ENCODE data around the gene UPK1A.
"Not testable (repeated sequence)": the region's sequence is repeated elsewhere in the genome, so short reads cannot be mapped to it uniquely, and the experiment has no call there.

The UPK1A gene

DNA sequence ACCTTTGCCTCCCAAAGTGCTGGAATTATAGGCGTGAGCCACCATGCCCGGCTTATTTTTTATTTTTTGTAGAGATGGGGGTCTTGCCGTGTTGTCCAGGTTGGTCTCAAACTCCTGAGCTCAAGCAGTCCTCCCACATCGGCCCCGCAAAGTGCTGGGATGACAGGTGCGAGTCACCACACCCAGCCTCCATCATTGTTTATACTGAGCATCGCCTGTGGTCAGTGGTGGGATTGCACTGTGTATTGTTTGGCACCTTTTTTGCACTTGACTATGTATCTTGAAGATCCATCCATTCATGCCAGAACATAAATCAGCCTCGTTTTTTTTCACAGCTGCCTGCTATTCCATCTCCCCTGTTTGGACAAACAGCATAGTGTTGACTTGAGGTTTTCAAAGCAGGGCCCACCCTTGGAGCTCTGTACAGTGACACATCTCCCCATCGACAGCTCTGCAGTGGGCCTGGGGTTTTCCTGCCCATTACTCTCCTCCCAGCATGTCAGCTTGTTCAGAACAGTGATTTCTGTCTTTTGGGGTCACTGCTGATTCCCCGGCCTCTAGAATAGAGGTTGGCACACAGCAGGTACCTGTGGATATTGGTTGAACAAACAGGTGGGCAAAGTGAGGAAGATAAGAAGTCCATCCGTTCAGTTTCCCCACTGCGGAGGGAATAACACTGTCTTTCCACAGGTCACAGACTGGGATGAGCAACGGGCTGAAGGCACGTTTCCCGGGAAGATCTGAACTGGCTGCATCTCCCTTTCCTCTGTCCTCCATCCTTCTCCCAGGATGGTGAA is 8.2 kb upstream of the UPK1A start:
- Mint-ChIP-seq H3K4me1 (ENCODE audit: low read depth) (no peaks in the 10 kb centered on the region), H3K27me3 (no peaks in the 10 kb centered on the region), H3K4me3 (no peak overlapping the region), H3K36me3 (ENCODE audit: low read depth) (peaks cover 69% of the 10 kb centered on the region), H3K9me3 (no peaks in the 10 kb centered on the region), H3K27ac (no peak overlapping the region)

DNA sequence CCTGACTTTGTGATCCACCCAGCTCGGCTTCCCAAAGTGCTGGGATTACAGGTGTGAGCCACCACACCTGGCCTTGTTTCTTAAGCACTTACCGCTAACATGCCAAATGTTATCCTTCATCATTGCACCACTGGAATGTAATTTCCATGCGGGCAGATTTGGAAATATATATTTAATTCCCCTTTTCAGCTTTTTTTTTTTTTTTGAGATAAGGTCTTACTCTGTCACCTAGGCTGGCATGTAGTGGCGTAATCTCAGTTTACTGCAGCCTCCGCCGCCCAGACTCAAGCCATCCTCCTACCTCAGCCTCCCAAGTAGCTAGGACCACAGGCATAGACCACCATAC is 4.3 kb upstream of the UPK1A start:
- H3K9me3 Mint-ChIP-seq, result no peaks in the 10 kb centered on the region
- no peak overlapping the region for H3K4me3 Mint-ChIP-seq
- no peaks in the 10 kb centered on the region for H3K4me1 Mint-ChIP-seq (ENCODE audit: low read depth)
- no peaks in the 10 kb centered on the region for H3K27me3 Mint-ChIP-seq
- peaks cover 49% of the 10 kb centered on the region for H3K36me3 Mint-ChIP-seq (ENCODE audit: low read depth)
- H3K27ac Mint-ChIP-seq, result no peak overlapping the region

DNA sequence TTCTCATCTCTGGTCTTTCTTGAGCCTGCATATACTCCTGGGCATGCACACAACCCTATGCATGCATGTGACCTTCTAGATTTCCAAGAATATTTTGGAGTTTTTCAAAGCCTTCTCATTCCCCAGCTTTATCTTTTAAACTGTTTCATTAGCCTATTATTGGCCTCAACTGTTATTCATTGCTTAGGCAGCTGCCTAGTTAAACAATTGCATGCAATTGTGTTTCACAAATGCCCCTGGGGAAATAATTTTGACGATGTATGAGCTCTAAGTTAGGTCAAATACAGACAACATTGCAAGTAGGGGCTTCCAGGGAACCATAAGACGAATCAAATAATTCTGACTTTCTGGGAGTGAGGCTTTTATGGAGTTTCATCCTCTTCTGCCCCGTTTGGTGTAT is 2.3 kb upstream of the UPK1A start:
- Mint-ChIP-seq H3K4me1 (ENCODE audit: low read depth) (no peaks in the 10 kb centered on the region), H3K36me3 (ENCODE audit: low read depth) (peaks cover 37% of the 10 kb centered on the region), H3K27ac (no peak overlapping the region), H3K4me3 (no peak overlapping the region), H3K27me3 (no peaks in the 10 kb centered on the region), H3K9me3 (no peaks in the 10 kb centered on the region)

GRCh38 chr19:35665157-35665556 is 1.2 kb upstream of the UPK1A start:
- H3K4me3 Mint-ChIP-seq, result no peak overlapping the region
- no peaks in the 10 kb centered on the region for H3K4me1 Mint-ChIP-seq (ENCODE audit: low read depth)
- H3K27ac Mint-ChIP-seq, result no peak overlapping the region
- H3K9me3 Mint-ChIP-seq, result no peaks in the 10 kb centered on the region
- H3K27me3 Mint-ChIP-seq, result peaks cover 11% of the 10 kb centered on the region
- peaks cover 30% of the 10 kb centered on the region for H3K36me3 Mint-ChIP-seq (ENCODE audit: low read depth)

DNA sequence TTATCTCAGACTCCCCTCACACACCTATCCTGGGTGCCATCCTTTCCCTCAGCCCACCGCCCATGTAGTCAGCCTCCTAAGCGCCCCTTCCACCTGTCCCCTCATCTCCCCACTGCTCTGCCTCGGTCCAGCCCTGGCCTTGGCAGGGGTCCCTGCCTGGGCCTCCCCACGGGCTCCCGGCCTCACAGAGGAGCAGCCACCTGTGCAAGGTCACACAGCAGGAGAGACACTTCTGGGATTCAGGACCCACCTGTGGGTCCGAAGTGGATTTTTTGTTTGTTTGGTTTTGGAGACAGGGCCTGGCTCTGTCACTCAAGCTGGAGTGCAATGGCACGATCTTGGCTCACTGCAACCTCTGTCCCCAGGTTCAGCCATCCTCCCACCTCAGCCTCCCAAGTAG is 713 bp upstream of the UPK1A start:
- H3K27ac Mint-ChIP-seq, result no peak overlapping the region

GRCh38 chr19:35669566-35669965 is 3.2 kb downstream of the UPK1A start:
- H3K4me3 Mint-ChIP-seq, result no peak overlapping the region
- H3K27ac Mint-ChIP-seq, result no peak overlapping the region
- no peaks in the 10 kb centered on the region for H3K36me3 Mint-ChIP-seq (ENCODE audit: low read depth)
- H3K4me1 Mint-ChIP-seq (ENCODE audit: low read depth), result peaks cover 9% of the 10 kb centered on the region
- peaks cover 33% of the 10 kb centered on the region for H3K27me3 Mint-ChIP-seq
- no peaks in the 10 kb centered on the region for H3K9me3 Mint-ChIP-seq

More for the DNA sequence above, 713 bp upstream of the UPK1A start:
- Mint-ChIP-seq H3K4me3 (no peak overlapping the region), H3K9me3 (no peaks in the 10 kb centered on the region), H3K4me1 (ENCODE audit: low read depth) (no peaks in the 10 kb centered on the region), H3K27me3 (peaks cover 13% of the 10 kb centered on the region), H3K36me3 (ENCODE audit: low read depth) (peaks cover 29% of the 10 kb centered on the region)

DNA sequence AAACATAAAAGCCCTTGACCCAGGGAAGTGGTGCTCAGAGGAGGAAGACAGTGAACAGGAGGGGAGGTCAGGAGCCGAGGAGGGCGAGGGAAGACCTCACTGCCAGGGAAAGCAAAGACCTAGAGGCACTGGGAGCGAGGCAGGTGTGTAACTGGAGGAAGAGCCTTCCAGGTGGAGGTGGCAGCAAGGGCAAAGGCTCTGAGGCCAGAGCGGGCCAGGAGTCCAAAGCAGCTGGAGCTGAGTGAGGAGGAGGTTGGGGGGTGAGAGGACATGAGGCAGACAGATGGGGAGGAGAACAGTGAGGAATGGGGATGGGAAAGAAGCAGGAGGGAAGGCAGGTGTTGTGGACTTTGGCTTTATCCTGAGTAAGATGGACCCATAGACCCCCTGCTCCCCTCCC is 3.7 kb downstream of the UPK1A start:
- H3K36me3 Mint-ChIP-seq (ENCODE audit: low read depth), result no peaks in the 10 kb centered on the region
- H3K9me3 Mint-ChIP-seq, result no peaks in the 10 kb centered on the region
- H3K27me3 Mint-ChIP-seq, result peaks cover 35% of the 10 kb centered on the region
- peaks cover 9% of the 10 kb centered on the region for H3K4me1 Mint-ChIP-seq (ENCODE audit: low read depth)
- no peak overlapping the region for H3K4me3 Mint-ChIP-seq
- H3K27ac Mint-ChIP-seq, result no peak overlapping the region

DNA sequence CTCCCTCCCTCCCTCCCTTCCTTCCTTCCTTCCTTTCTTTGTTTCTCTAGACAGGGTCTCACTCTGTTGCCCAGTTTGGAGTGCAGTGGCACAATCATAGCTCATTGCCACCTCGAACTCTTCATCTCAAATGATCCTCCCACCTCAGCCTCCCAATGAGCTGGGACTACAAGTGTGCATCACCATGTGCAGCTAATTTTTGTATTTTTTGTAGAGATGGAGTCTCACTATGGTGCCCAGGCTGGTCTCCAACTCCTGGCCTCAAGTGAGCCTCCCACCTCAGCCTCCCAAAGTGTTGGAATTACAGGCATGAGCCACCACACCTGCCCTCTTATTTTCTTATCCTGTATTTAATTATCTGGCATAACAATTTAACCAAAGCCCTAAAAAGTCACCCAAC is 4.4 kb downstream of the UPK1A start:
- peaks cover 35% of the 10 kb centered on the region for H3K27me3 Mint-ChIP-seq
- H3K27ac Mint-ChIP-seq, result no peak overlapping the region
- no peaks in the 10 kb centered on the region for H3K9me3 Mint-ChIP-seq
- no peak overlapping the region for H3K4me3 Mint-ChIP-seq
- H3K36me3 Mint-ChIP-seq (ENCODE audit: low read depth), result no peaks in the 10 kb centered on the region
- H3K4me1 Mint-ChIP-seq (ENCODE audit: low read depth), result peaks cover 9% of the 10 kb centered on the region

- Mint-ChIP-seq H3K27ac (no peak overlapping the region), H3K9me3 (no peaks in the 10 kb centered on the region), H3K27me3 (peaks cover 39% of the 10 kb centered on the region), H3K36me3 (ENCODE audit: low read depth) (no peaks in the 10 kb centered on the region), H3K4me1 (ENCODE audit: low read depth) (peaks cover 9% of the 10 kb centered on the region), H3K4me3 (no peak overlapping the region)
These were observed 5.5 kb downstream of the UPK1A start for GRCh38 chr19:35671818-35672217.

GRCh38 chr19:35673121-35673804 is 6.9 kb downstream of the UPK1A start:
- Mint-ChIP-seq H3K27me3 (peaks cover 42% of the 10 kb centered on the region), H3K4me1 (ENCODE audit: low read depth) (peaks cover 9% of the 10 kb centered on the region), H3K4me3 (peak overlapping the region; percentile 65)

GRCh38 chr19:35675589-35676140 is 9.3 kb downstream of the UPK1A start:
- H3K4me1 Mint-ChIP-seq (ENCODE audit: low read depth), result peaks cover 9% of the 10 kb centered on the region
- H3K9me3 Mint-ChIP-seq, result no peaks in the 10 kb centered on the region
- no peaks in the 10 kb centered on the region for H3K36me3 Mint-ChIP-seq (ENCODE audit: low read depth)
- no peak overlapping the region for H3K27ac Mint-ChIP-seq
- peaks cover 29% of the 10 kb centered on the region for H3K27me3 Mint-ChIP-seq
- no peak overlapping the region for H3K4me3 Mint-ChIP-seq

More at GRCh38 chr19:35673121-35673804, 6.9 kb downstream of the UPK1A start:
- no peaks in the 10 kb centered on the region for H3K9me3 Mint-ChIP-seq
- H3K27ac Mint-ChIP-seq, result peak overlapping the region; percentile 52
- H3K36me3 Mint-ChIP-seq (ENCODE audit: low read depth), result no peaks in the 10 kb centered on the region

DNA sequence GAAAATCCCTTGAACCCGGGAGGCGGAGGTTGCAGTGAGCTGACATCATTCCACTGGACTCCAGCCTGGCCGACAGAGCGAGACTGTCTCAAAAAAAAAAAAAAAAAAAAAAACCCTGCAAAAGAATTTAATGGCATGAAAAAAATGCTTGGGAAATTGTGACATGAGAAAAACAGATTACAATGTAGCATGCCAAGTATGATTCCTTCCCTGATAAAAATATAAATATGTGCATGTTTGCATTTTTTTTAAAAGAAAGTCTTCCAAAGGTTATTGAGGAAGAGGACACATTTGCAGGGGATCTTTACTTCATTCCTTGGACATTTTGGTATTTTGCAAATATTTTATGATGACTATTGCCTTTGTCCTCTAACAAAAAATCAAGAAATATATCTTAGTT is 23.5 kb downstream of the UPK1A start:
- H3K36me3 Mint-ChIP-seq (ENCODE audit: low read depth), result no peaks in the 10 kb centered on the region
- H3K4me1 Mint-ChIP-seq (ENCODE audit: low read depth), result peaks cover 8% of the 10 kb centered on the region
- no peaks in the 10 kb centered on the region for H3K27me3 Mint-ChIP-seq

DNA sequence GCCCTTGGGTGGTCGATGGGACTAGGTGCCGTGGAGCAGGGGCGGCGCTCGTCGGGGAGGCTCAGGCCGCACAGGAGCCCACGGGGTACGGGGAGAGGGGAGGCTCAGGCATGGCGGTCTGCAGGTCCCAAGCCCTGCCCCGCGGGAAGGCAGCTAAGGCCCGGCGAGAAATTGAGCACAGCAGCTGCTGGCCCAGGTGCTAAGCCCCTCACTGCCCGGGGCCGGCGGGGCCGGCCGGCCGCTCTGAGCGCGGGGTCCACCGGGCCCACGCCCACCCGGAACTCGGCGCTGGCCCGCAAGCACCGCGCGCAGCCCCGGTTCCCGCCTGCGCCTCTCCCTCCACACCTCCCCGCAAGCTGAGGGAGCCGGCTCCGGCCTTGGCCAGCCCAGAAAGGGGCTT is 24.8 kb downstream of the UPK1A start:
- not testable (repeated sequence) for H3K36me3 Mint-ChIP-seq (ENCODE audit: low read depth); H3K27me3 Mint-ChIP-seq; H3K4me3 Mint-ChIP-seq; H3K27ac Mint-ChIP-seq; H3K9me3 Mint-ChIP-seq; H3K4me1 Mint-ChIP-seq (ENCODE audit: low read depth)

More for the DNA sequence above, 23.5 kb downstream of the UPK1A start:
- H3K4me3 Mint-ChIP-seq, result no peak overlapping the region
- H3K27ac Mint-ChIP-seq, result no peak overlapping the region
- no peaks in the 10 kb centered on the region for H3K9me3 Mint-ChIP-seq

DNA sequence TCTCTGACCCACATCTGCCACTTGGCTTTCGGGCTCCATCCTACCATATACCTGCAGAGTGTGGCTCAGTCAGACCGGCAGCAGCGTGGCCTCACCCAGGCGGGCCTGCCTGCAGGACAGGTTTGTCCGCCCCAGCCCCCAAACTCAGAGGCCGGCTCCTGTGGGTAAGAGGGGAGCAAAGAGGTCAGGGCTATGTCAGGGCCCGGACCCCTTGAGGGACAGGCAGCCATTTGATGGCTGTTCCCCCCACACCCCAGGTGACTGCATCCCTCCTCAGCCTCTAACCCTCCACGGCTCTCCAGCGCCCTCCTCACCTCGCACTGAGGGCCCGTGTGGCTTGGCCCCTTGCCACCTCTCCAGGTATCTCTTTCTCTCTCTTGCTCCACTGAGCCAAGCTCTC is 25.7 kb downstream of the UPK1A start:
- no peaks in the 10 kb centered on the region for H3K36me3 Mint-ChIP-seq (ENCODE audit: low read depth)
- no peak overlapping the region for H3K27ac Mint-ChIP-seq
- H3K4me3 Mint-ChIP-seq, result no peak overlapping the region
- H3K4me1 Mint-ChIP-seq (ENCODE audit: low read depth), result peaks cover 18% of the 10 kb centered on the region
- no peaks in the 10 kb centered on the region for H3K27me3 Mint-ChIP-seq
- H3K9me3 Mint-ChIP-seq, result no peaks in the 10 kb centered on the region

DNA sequence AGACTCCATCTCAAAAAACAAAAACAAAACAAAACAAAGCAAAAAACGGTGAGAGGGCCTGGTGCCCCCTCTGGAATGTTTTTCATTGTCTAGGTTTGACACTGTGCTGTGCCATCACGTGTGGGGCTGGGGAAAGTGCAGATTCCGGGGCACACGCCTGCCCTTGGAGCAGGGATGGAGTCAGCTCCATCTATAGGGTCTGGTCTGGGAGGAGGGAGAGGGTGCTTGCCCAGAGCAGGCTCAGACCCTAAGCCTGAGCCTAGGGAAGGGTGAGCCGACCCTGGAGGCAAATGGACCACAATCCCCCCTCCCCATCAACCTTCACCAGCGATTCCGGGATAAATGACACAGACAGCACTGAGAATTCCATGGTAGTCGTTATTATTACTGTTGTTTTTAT is 27.1 kb downstream of the UPK1A start:
- H3K27me3 Mint-ChIP-seq, result no peaks in the 10 kb centered on the region
- peaks cover 25% of the 10 kb centered on the region for H3K4me1 Mint-ChIP-seq (ENCODE audit: low read depth)
- H3K4me3 Mint-ChIP-seq, result no peak overlapping the region
- no peaks in the 10 kb centered on the region for H3K36me3 Mint-ChIP-seq (ENCODE audit: low read depth)
- no peaks in the 10 kb centered on the region for H3K9me3 Mint-ChIP-seq
- H3K27ac Mint-ChIP-seq, result no peak overlapping the region
